Liver (tissue), 9 donors: ENCODE data around the gene NSUN3. TPM values are rescaled to one million over a fixed set of nuclear protein-coding genes. Genes with fewer than 3 reads are reported as not detected.
"Not testable (repeated sequence)": the region's sequence is repeated elsewhere in the genome, so short reads cannot be mapped to it uniquely, and the experiment has no call there.

Experiments
- DNase-seq: peaks from one replicate; pipeline ENCODE4 v3.0.0-alpha.2; 2017; ENCODE audit warnings: low spot score
- H3K27ac ChIP-seq, 2 donors: one replicate each; pipeline ENCODE4 v1.7.0; 2013; ENCODE audit warnings: inconsistent platforms in 2 of 2, low read length in 2 of 2, control low read depth in 1 of 2, low read depth in 1 of 2, mild to moderate bottlenecking in 1 of 2
- H3K27me3 ChIP-seq, 4 donors: one replicate each; pipeline versions ENCODE4 v1.6.1 to v1.7.0; 2013; ENCODE audit warnings: low read length in 3 of 4, inconsistent platforms in 1 of 4, mild to moderate bottlenecking in 1 of 4, moderate library complexity in 1 of 4; ENCODE audit not compliant: control insufficient read depth in 4 of 4, insufficient read depth in 4 of 4
- H3K36me3 ChIP-seq, 4 donors: one replicate each; pipeline versions ENCODE4 v1.6.1 to v1.7.0; 2013; ENCODE audit warnings: low read length in 3 of 4, mild to moderate bottlenecking in 3 of 4, low read depth in 1 of 4, moderate library complexity in 1 of 4; ENCODE audit not compliant: control insufficient read depth in 4 of 4, insufficient read depth in 3 of 4
- H3K4me1 ChIP-seq, 4 donors: one replicate each; pipeline versions ENCODE4 v1.6.1 to v1.7.0; 2013; ENCODE audit warnings: low read length in 3 of 4, mild to moderate bottlenecking in 3 of 4, moderate library complexity in 1 of 4; ENCODE audit not compliant: control insufficient read depth in 4 of 4, insufficient read depth in 4 of 4
- H3K4me3 ChIP-seq, 3 donors: one replicate each; pipeline versions ENCODE4 v1.6.1 to v1.7.0; 2013; ENCODE audit warnings: low read length in 3 of 3, control low read depth in 1 of 3, low read depth in 1 of 3, mild to moderate bottlenecking in 1 of 3
- H3K9ac ChIP-seq, 2 donors: one replicate each; pipeline ENCODE4 v1.7.0; 2013; ENCODE audit warnings: low read length in 2 of 2, mild to moderate bottlenecking in 2 of 2, moderate library complexity in 2 of 2, control low read depth in 1 of 2, low read depth in 1 of 2
- H3K9me3 ChIP-seq, 4 donors: one replicate each; pipeline versions ENCODE4 v1.6.1 to v1.7.0; 2013; ENCODE audit warnings: low read length in 3 of 4; ENCODE audit not compliant: control insufficient read depth in 4 of 4
- EGR1 ChIP-seq, 2 donors: IDR thresholded peaks; 2 replicates each; pipeline ENCODE4 v1.6.1; 2016 to 2018; ENCODE audit warnings: antibody characterized with exemption in 2 of 2, low read depth in 2 of 2
- FOXA2 ChIP-seq: IDR thresholded peaks from 2 replicates; pipeline ENCODE4 v1.6.1; 2016; ENCODE audit warnings: antibody characterized with exemption
- GABPA ChIP-seq, 2 donors: IDR thresholded peaks in 1 of 2; conservative IDR thresholded peaks in 1 of 2; 2 replicates each; pipeline ENCODE4 v1.6.1; 2016; ENCODE audit warnings: antibody characterized with exemption in 2 of 2, mild to moderate bottlenecking in 1 of 2, moderate library complexity in 1 of 2
- HNF4G ChIP-seq: IDR thresholded peaks from 2 replicates; pipeline ENCODE4 v1.6.1; 2016; ENCODE audit warnings: antibody characterized with exemption
- NR2F2 ChIP-seq: IDR thresholded peaks from 2 replicates; pipeline ENCODE4 v1.6.1; 2016; ENCODE audit warnings: antibody characterized with exemption
- RAD21 ChIP-seq, 2 donors: IDR thresholded peaks; 2 replicates each; pipeline ENCODE4 v1.6.1; 2016; ENCODE audit warnings: antibody characterized with exemption in 2 of 2, mild to moderate bottlenecking in 2 of 2
- SP1 ChIP-seq: IDR thresholded peaks from 2 replicates; pipeline ENCODE4 v1.6.1; 2018; ENCODE audit warnings: antibody characterized with exemption, mild to moderate bottlenecking
- WGBS: extraction: QIAGEN DNeasy Blood & Tissue Kit; methylation state at CpG from one replicate; pipeline ENCODE4 v1.1.7; 2013; 5-methylcytosine and 5-hydroxymethylcytosine counted together
- polyA plus RNA-seq, 2 donors: library from polyadenylated mRNA; stranded (reverse) in 1 of 2; unstranded in 1 of 2; fragments of 200-250 nt in 1 of 2; fragments of >200 nt in 1 of 2; fragmentation: Nextera tagmentation in 1 of 2; extraction: Ambion mirVana in 1 of 2; gene quantifications; one replicate each; pipeline versions ENCODE4 v1.2.1 to v1.2.3, GENCODE V29; 2013 to 2015
- total RNA-seq, 2 donors: library from RNA; depleted of rRNA; stranded (reverse); fragments of >200 nt; gene quantifications; one replicate each; pipeline ENCODE4 v1.2.3, GENCODE V29; 2014
- TF ChIP-seq, protein P1 (sequence below): IDR thresholded peaks from 2 replicates; pipeline ENCODE4 v1.6.1; 2016; ENCODE audit warnings: antibody characterized with exemption
- TF ChIP-seq, protein P2 (sequence below): fragments of 150-350 bp; IDR thresholded peaks from 2 replicates; pipeline ENCODE4 v1.5.1; 2017; ENCODE audit warnings: improper control_type of control experiment, low read depth, low read length; ENCODE audit not compliant: missing input control
- TF ChIP-seq, protein P3 (sequence below): IDR thresholded peaks from 2 replicates; pipeline ENCODE4 v1.6.1; 2016; ENCODE audit warnings: antibody characterized with exemption
- donor health status: healthy.
- donor health status: healthy.
- donor health status: healthy.
- donor health status: healthy.
- donor health status: healthy.

The NSUN3 gene
- total and polyA plus RNA-seq, 4 donors: 3.8 to 14.6 (median 8.1) TPM

DNA sequence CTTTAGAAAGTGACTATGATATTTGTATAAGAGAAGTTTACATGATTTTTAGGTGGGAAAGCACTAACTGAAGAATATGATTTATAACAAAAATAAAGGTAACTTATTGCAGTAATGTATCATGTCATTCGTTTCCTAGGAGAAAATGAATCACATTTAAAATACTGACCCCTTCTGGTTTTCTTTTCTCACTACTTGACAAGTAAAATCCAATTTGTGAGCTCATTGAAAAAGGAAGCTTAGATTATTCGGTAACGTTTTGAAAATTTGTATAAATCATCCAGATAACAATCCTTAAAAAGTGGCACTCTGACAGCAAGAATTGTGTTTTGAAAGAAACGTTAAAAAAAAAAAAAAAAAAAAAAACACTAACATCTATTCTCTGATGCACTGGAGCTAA is 39.0 kb downstream of the NSUN3 start:
- no peak overlapping the region for H3K9ac ChIP-seq
- 79% methylated on average over 4 of the region's 4 CpGs for WGBS
- no peaks in the 10 kb centered on the region for H3K4me1 ChIP-seq
- H3K36me3 ChIP-seq: peaks cover 4 to 14% (median 10%) of the 10 kb centered on the region in 4 donors
- TF ChIP-seq SP1 (no peak), HNF4G (no peak)
- TF ChIP-seq, protein P1, sequence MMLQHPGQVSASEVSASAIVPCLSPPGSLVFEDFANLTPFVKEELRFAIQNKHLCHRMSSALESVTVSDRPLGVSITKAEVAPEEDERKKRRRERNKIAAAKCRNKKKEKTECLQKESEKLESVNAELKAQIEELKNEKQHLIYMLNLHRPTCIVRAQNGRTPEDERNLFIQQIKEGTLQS: no peak
- TF ChIP-seq, protein P2, sequence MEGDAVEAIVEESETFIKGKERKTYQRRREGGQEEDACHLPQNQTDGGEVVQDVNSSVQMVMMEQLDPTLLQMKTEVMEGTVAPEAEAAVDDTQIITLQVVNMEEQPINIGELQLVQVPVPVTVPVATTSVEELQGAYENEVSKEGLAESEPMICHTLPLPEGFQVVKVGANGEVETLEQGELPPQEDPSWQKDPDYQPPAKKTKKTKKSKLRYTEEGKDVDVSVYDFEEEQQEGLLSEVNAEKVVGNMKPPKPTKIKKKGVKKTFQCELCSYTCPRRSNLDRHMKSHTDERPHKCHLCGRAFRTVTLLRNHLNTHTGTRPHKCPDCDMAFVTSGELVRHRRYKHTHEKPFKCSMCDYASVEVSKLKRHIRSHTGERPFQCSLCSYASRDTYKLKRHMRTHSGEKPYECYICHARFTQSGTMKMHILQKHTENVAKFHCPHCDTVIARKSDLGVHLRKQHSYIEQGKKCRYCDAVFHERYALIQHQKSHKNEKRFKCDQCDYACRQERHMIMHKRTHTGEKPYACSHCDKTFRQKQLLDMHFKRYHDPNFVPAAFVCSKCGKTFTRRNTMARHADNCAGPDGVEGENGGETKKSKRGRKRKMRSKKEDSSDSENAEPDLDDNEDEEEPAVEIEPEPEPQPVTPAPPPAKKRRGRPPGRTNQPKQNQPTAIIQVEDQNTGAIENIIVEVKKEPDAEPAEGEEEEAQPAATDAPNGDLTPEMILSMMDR: no peak
- no peaks in the 10 kb centered on the region for H3K9me3 ChIP-seq
- H3K4me3 ChIP-seq: no peak overlapping the region
- H3K27ac ChIP-seq: no peak overlapping the region
- no peak for DNase-seq
- H3K27me3 ChIP-seq: no peaks in the 10 kb centered on the region

DNA sequence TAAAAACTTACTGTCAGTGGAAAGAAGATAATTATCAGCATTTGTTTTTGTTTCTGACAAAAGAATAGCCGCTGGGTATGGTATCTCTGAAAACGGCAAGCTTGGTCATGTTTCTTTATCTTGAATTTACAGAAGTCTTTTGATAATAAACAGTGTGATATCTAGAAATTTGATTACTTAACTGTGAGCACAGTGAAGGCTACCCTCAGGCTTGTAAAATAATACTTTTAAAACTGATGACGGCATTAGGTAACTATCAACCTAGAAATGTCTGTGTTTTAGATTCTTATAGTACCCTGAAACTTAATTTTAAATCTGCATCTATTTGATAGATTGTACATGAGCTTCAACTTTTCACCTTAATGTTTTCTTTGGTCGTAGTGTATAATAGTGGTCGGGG is 43.4 kb downstream of the NSUN3 start:
- H3K36me3 ChIP-seq: peaks cover 0 to 12% (median 4%) of the 10 kb centered on the region in 4 donors
- H3K27me3 ChIP-seq: no peaks in the 10 kb centered on the region
- H3K9ac ChIP-seq: no peak overlapping the region
- no peak for DNase-seq
- no peaks in the 10 kb centered on the region for H3K4me1 ChIP-seq
- H3K9me3 ChIP-seq: no peaks in the 10 kb centered on the region
- no peak overlapping the region for H3K27ac ChIP-seq
- TF ChIP-seq NR2F2 (no peak), FOXA2 (no peak), RAD21 (IDR thresholded peaks at IDR 0.05) (no peak), EGR1 (IDR thresholded peaks at IDR 0.05; ENCODE audit: low read depth in 2 of 2) (no peak), GABPA (IDR thresholded peaks at IDR 0.05 in 1 of 2, conservative IDR thresholded peaks at IDR 0.05 in 1 of 2) (no peak)
- TF ChIP-seq, protein P3, sequence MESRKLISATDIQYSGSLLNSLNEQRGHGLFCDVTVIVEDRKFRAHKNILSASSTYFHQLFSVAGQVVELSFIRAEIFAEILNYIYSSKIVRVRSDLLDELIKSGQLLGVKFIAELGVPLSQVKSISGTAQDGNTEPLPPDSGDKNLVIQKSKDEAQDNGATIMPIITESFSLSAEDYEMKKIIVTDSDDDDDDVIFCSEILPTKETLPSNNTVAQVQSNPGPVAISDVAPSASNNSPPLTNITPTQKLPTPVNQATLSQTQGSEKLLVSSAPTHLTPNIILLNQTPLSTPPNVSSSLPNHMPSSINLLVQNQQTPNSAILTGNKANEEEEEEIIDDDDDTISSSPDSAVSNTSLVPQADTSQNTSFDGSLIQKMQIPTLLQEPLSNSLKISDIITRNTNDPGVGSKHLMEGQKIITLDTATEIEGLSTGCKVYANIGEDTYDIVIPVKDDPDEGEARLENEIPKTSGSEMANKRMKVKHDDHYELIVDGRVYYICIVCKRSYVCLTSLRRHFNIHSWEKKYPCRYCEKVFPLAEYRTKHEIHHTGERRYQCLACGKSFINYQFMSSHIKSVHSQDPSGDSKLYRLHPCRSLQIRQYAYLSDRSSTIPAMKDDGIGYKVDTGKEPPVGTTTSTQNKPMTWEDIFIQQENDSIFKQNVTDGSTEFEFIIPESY: no peak
- TF ChIP-seq, protein P2: no peak
- TF ChIP-seq, protein P1: no peak
- no peak overlapping the region for H3K4me3 ChIP-seq
- WGBS: 84% methylated on average over 5 of the region's 5 CpGs

DNA sequence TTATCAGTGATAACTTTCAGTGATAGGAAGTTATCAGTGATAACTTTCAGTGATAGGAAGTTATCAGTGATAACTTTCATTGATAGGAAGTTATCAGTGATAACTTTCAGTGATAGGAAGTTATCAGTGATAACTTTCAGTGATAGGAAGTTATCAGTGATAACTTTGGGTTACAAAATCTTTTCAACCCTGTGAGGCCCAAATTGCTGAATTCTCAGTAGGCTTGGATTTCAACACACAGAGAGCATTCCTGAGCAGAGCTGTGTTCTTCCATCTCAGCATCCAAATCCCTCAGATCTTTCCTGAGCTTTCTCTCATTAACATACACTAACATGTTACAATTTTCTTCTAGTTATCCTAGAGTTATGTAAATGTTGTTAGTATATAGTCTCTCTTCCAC is 47.4 kb downstream of the NSUN3 start:
- H3K9ac ChIP-seq, H3K27ac ChIP-seq, H3K9me3 ChIP-seq, H3K4me3 ChIP-seq, H3K4me1 ChIP-seq, DNase-seq, H3K27me3 ChIP-seq: not testable (repeated sequence)
- peaks cover 3 to 18% (median 8%) of the 10 kb centered on the region in 4 donors for H3K36me3 ChIP-seq
